Stimulated activated CD8-positive, alpha-beta memory T cell treated with anti-CD3 and anti-CD28 coated beads, Interleukin-4, amount 100 ng/mL, for 4 hours (primary cell): ENCODE measurements around the gene TTC1.

Experiments
- DNase-seq, 2 donors: peaks; one replicate each; pipeline ENCODE4 v3.0.0-alpha.2; 2020; ENCODE audit warnings: low read depth in 2 of 2, low spot score in 1 of 2

Gene TTC1

GRCh38 chr5:160082614-160083500, 73.9 kb downstream of the TTC1 start:
- DNase-seq, result no peak

- DNase-seq, result no peak
These were observed 74.6 kb downstream of the TTC1 start for GRCh38 chr5:160083501-160083900.

- DNase-seq, result no peak
These were observed 75.2 kb downstream of the TTC1 start for GRCh38 chr5:160084144-160084543.

- no peak for DNase-seq
These were observed 78.3 kb downstream of the TTC1 start for GRCh38 chr5:160087199-160087598.

GRCh38 chr5:160088805-160089204, 79.9 kb downstream of the TTC1 start:
- no peak for DNase-seq

- DNase-seq, result no peak
These were observed 80.6 kb downstream of the TTC1 start for GRCh38 chr5:160089531-160089930.

GRCh38 chr5:160090059-160090458, 81.1 kb downstream of the TTC1 start:
- no peak for DNase-seq

- DNase-seq, result no peak
These were observed 83.6 kb downstream of the TTC1 start for GRCh38 chr5:160092514-160092913.

GRCh38 chr5:160092960-160093707, 84.2 kb downstream of the TTC1 start:
- DNase-seq, result no peak

GRCh38 chr5:160096178-160096577, 87.2 kb downstream of the TTC1 start:
- no peak for DNase-seq

GRCh38 chr5:160097991-160098390, 89.1 kb downstream of the TTC1 start:
- no peak for DNase-seq

GRCh38 chr5:160105686-160106360, 96.9 kb downstream of the TTC1 start:
- no peak for DNase-seq

GRCh38 chr5:160108124-160108523, 99.2 kb downstream of the TTC1 start:
- no peak for DNase-seq
